K562 (cell line): ENCODE data around the gene UNC5C. TPM values are rescaled to one million over a fixed set of nuclear protein-coding genes. Genes with fewer than 3 reads are reported as not detected.

Experiments used
- ATAC-seq: fragments of 200-7000 bp; cut with Tn5 transposase; 3 replicates; pipeline ENCODE4 v1.9.1; 2020; ENCODE audit warnings: moderate library complexity
- BruUV-seq: library from RNA; stranded (reverse); fragments of 400-500 nt; replicated peaks from 2 replicates; lab custom pipeline; 2021; lab: Mats Ljungman, UMichigan
- CTCF ChIA-PET: fragments of 300-600 bp; formaldehyde crosslinking; extraction: SDS; loops from one replicate; lab custom pipeline; 2021; ENCODE audit warnings: low intra/inter-chr PET ratio; lab: Yijun Ruan, JAX
- POLR2A ChIA-PET: fragments of 300-600, 350-650 bp; sonication (Branson Sonifier 250); formaldehyde crosslinking; extraction: SDS; loops from one replicate; lab custom pipeline; 2021; ENCODE audit warnings: antibody characterized with exemption, inconsistent platforms; lab: Yijun Ruan, JAX
- DNase-seq, 4 experiments: peaks; one replicate each; pipeline versions ENCODE4 v3.0.0 to v3.0.0-alpha.2; 2011 to 2018; ENCODE audit warnings: low spot score in 3 of 4, mixed read lengths in 3 of 4; ENCODE audit errors: extremely low read depth in 1 of 4
- FAIRE-seq: peaks from 2 replicates; lab custom pipeline; 2011; peaks lifted over from hg19 to GRCh38; lab: Jason Lieb, UNC
- H2AFZ ChIP-seq: 2 replicates; pipeline ENCODE4 v1.6.0; 2011; ENCODE audit warnings: low read depth, low read length, control low read depth, inconsistent platforms
- H3K27ac ChIP-seq: fragments of 200-600 bp; 3 replicates; pipeline ENCODE4 v1.8.0; 2011; ENCODE audit warnings: low read depth, mild to moderate bottlenecking, control low read depth, inconsistent platforms, low read length, moderate library complexity, mixed read lengths; ENCODE audit errors: extremely low read depth
- H3K27me3 ChIP-seq, 2 experiments: fragments of 300-600 bp in 1 of 2; 2 replicates in 1 of 2; 3 replicates in 1 of 2; pipeline versions ENCODE4 v1.6.0 to v1.8.0; 2011; ENCODE audit warnings: inconsistent platforms in 2 of 2, low read length in 2 of 2, mild to moderate bottlenecking in 1 of 2, mixed read lengths in 1 of 2, moderate library complexity in 1 of 2; ENCODE audit not compliant: control insufficient read depth in 2 of 2, insufficient read depth in 2 of 2
- H3K36me3 ChIP-seq: fragments of 300-600 bp; 3 replicates; pipeline ENCODE4 v1.8.0; 2011; ENCODE audit warnings: mild to moderate bottlenecking, low read length, inconsistent platforms; ENCODE audit not compliant: control insufficient read depth, insufficient read depth
- H3K4me1 ChIP-seq, 2 experiments: fragments of 200-600 bp in 1 of 2; replicated peaks in 1 of 2; 2 replicates in 1 of 2; 3 replicates in 1 of 2; pipeline versions ENCODE4 v1.5.1 to v1.8.0; 2011; ENCODE audit warnings: inconsistent platforms in 2 of 2, low read length in 2 of 2, mild to moderate bottlenecking in 1 of 2, mixed read lengths in 1 of 2, moderate library complexity in 1 of 2; ENCODE audit not compliant: control insufficient read depth in 2 of 2, insufficient read depth in 2 of 2
- H3K4me2 ChIP-seq: 2 replicates; pipeline ENCODE4 v1.6.1; 2011; ENCODE audit warnings: low read length, control low read depth, inconsistent platforms, mixed read lengths; ENCODE audit not compliant: insufficient read depth
- H3K4me3 ChIP-seq: fragments of 200-600 bp; sonication (generic), shearing (Covaris generic); 2 replicates; pipeline ENCODE4 v1.5.1; 2016; ENCODE audit warnings: control low read depth, inconsistent platforms
- H3K79me2 ChIP-seq: fragments of 200-600 bp; 3 replicates; pipeline ENCODE4 v1.8.0; 2011; ENCODE audit warnings: low read length, inconsistent platforms; ENCODE audit not compliant: control insufficient read depth, insufficient read depth
- H3K9ac ChIP-seq, 2 experiments: 2 replicates each; pipeline versions ENCODE4 v1.6.0 to v1.6.1; 2011; ENCODE audit warnings: low read depth in 2 of 2, low read length in 2 of 2, control low read depth in 1 of 2, inconsistent platforms in 1 of 2, mild to moderate bottlenecking in 1 of 2, mixed read lengths in 1 of 2; ENCODE audit not compliant: insufficient read depth in 1 of 2
- H3K9me1 ChIP-seq: one replicate; pipeline ENCODE4 v1.6.0; 2011; ENCODE audit warnings: inconsistent platforms, mild to moderate bottlenecking, low read length, moderate library complexity; ENCODE audit not compliant: control insufficient read depth, insufficient read depth
- H3K9me3 ChIP-seq: replicated peaks from 2 replicates; pipeline ENCODE4 v1.5.1; 2011; ENCODE audit warnings: low read depth, low read length, inconsistent platforms; ENCODE audit not compliant: control insufficient read depth, insufficient read depth
- H4K20me1 ChIP-seq: replicated peaks from 2 replicates; pipeline ENCODE4 v1.6.1; 2011; ENCODE audit warnings: low read length, inconsistent platforms, mixed read lengths; ENCODE audit not compliant: control insufficient read depth, insufficient read depth
- CEBPZ ChIP-seq: fragments of 150-350 bp; IDR thresholded peaks from 2 replicates; pipeline ENCODE4 v1.6.1; 2014; ENCODE audit warnings: low read depth, mild to moderate bottlenecking, low read length, borderline replicate concordance
- PRDM10 ChIP-seq: fragments of 450-650 bp; IDR thresholded peaks from 2 replicates; pipeline ENCODE4 v1.6.1; 2018; ENCODE audit not compliant: partially characterized antibody
- SIX5 ChIP-seq, 2 experiments: IDR thresholded peaks; 2 replicates each; pipeline ENCODE4 v1.6.1; 2011; ENCODE audit warnings: low read length in 2 of 2, borderline replicate concordance in 1 of 2, low read depth in 1 of 2, mild to moderate bottlenecking in 1 of 2, moderate library complexity in 1 of 2; ENCODE audit not compliant: insufficient read depth in 1 of 2
- ZBTB33 ChIP-seq: sonication (generic); formaldehyde crosslinking; IDR thresholded peaks from 2 replicates; pipeline ENCODE4 v1.8.1; 2023; ENCODE audit warnings: mild to moderate bottlenecking, missing genetic modification reagents
- ZNF655 ChIP-seq: fragments of 250-450 bp; sonication (Bioruptor Pico); IDR thresholded peaks from 2 replicates; pipeline ENCODE4 v1.5.0; 2021
- WGBS: fragments of 100-300 bp; shearing (Covaris generic); methylation state at CpG from one replicate; pipeline ENCODE4 v1.1.6; 2016; ENCODE audit warnings: low coverage, mixed read lengths; ENCODE audit not compliant: insufficient coverage; ENCODE audit errors: missing lambda C conversion rate; 5-methylcytosine and 5-hydroxymethylcytosine counted together
- in situ Hi-C: fragments of 300-500 bp; cut with MboI; formaldehyde crosslinking; loops from 4 replicates; pipeline ENCODE4 v1.15.0; 2018; ENCODE audit warnings: inconsistent platforms, mixed read lengths
- intact Hi-C: fragments of 100-400 bp; cut with micrococcal nuclease; formaldehyde crosslinking; loops from 2 replicates; pipeline ENCODE4 v1.14.2; 2022
- polyA plus RNA-seq, 8 experiments: library from polyadenylated mRNA; depleted of rRNA in 4 of 8; stranded (reverse) in 5 of 8; unstranded in 3 of 8; fragments of >200 nt; fragmentation: Nextera tagmentation in 2 of 8; fragmentation: Illumina TruSeq in 1 of 8; extraction: Ambion mirVana in 2 of 8; extraction: Trizol in 1 of 8; gene quantifications; 2 replicates each; pipeline versions ENCODE4 v1.2.1 to v1.2.3, GENCODE V29; 2011 to 2014; ENCODE audit warnings: inconsistent platforms in 1 of 8, missing spikeins in 1 of 8
- total RNA-seq, 7 experiments: library from RNA; depleted of rRNA in 6 of 7; stranded (reverse); fragments of >200 nt in 6 of 7; fragmentation: Illumina TruSeq in 2 of 7; extraction: Trizol in 2 of 7; gene quantifications; 2 replicates each; pipeline versions ENCODE4 v1.2.1 to v1.2.3, GENCODE V29; 2011 to 2021; ENCODE audit warnings: low replicate concordance in 1 of 7

UNC5C gene
- total and polyA plus RNA-seq, 9 of the 15 experiments (the other 6 are each of a cell fraction or from before 2014, with no cell fraction given) = under 0.01 to 0.10 (median 0.03) TPM; not detected in 1

- in situ Hi-C loops = loop anchor here (25.0 kb wide), 1 partner anchor 353 kb away; no protein-coding TSS in a partner anchor
- Histone ChIP-seq H4K20me1 (no peaks in the 10 kb centered on the region), H3K9ac (no peak overlapping the region), H3K27me3 (peaks cover 0 to 8% of the 10 kb centered on the region in 2 experiments; a peak in 3 of 5 replicates), H2AFZ (no peak overlapping the region), H3K4me3 (no peak overlapping the region), H3K36me3 (no peaks in the 10 kb centered on the region), H3K9me1 (no peaks in the 10 kb centered on the region), H3K4me2 (no peak overlapping the region), H3K79me2 (no peaks in the 10 kb centered on the region), H3K9me3 (no peaks in the 10 kb centered on the region), H3K27ac (no peak overlapping the region), H3K4me1 (no peaks in the 10 kb centered on the region)
- TF ChIP-seq CEBPZ (no peak), PRDM10 (no peak), SIX5 (IDR thresholded peaks at IDR 0.05; ENCODE audit: borderline replicate concordance in 1 of 2, insufficient read depth in 1 of 2, low read depth in 1 of 2, low read length in 2 of 2) (no peak), ZNF655 (CRISPR knock-in tag) (no peak), ZBTB33 (CRISPR knock-in tag) (no peak)
- intact Hi-C loops = no loop called here
- ChIA-PET CTCF (interaction anchor here (0.6 kb wide), 1 partner anchor 1904 kb away, joined by 3 read pairs; no protein-coding TSS in a partner anchor), POLR2A (no interaction called here)
- ATAC-seq (no peak), FAIRE-seq (no peak), DNase-seq (no peak)
- BruUV-seq = no TSS peak
- 0% methylated on average over 4 of the region's 4 CpGs for WGBS
Measured at GRCh38 chr4:95159384-95159783, 389.4 kb downstream of the UNC5C start.
